Dedifferentiated amniotic fluid mesenchymal stem cell (primary cell): ENCODE measurements around the gene NELFB.
"Not testable (repeated sequence)": the region's sequence is repeated elsewhere in the genome, so short reads cannot be mapped to it uniquely, and the experiment has no call there.

Source experiments
- DNase-seq: peaks from one replicate; pipeline ENCODE4 v3.0.0-alpha.2; 2016; ENCODE audit errors: extremely low spot score

NELFB gene

DNA sequence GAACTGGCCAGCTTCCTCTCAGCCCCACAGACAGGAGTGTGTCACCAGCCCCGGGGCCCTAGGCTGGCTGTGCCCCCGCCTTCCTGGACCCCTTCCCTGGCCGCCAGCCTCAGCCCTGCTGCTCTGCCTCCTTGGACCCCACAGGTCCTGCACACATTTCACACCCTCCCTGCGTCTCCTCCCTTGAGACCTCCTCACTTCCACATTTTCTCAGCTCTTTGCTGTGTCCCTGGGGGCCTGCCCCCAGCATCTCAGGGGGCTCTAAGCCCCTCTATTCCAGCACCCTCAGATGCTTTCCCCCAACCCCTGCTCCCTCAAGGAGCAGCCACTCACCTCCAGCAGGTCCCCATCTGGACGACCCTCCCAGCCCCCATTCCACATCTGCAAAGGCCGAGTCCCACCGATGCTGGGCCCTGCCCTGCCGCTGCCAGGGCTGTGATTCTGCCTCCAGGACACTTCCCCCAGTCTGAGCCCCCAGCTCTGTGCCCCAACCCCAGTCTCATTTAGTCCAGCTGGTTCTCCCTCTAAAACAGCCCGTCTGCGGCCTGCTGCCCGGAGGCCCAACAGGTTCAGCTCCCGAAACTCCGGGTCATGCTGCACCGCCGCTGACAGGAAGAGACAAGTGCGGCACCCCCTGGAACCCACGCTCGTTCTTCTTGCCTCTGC lies 20.2 kb upstream of the NELFB start:
- no peak for DNase-seq

DNA sequence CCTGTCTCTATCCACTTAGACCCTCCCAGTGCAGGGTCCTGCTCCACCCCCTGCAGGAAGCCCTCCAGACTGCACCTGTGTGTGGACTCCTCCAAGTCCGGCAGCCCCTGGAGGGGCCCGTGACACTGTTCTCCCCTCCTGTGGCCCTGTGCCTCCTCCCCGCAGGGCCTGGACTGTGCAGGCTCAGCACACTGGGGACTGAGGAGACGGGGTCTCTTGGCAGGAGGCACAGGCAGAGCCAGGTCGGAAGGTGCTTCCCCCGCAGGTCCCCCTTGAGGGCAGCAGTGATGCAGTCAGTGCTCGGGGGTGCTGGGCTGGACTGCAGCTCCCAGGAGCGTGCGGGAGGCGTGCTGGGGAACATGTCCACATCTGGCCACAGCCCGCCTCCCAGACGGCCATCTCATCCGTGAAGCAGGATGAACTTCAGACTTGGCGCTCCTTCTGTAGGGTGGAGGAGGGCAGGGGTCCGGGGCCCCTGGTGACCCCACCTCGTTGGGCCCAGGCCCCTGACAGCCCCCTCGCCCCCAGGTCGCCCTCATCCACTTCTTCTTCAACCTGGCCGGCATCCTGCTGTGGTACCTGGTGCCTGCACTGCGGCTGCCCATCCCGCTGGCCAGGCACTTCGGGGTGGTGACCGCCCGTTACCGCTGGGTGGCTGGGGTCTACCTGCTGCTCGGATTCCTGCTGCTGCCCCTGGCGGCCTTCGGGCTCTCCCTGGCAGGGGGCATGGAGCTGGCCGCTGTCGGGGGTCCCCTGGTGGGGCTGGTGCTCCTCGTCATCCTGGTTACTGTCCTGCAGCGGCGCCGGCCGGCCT lies 19.5 kb upstream of the NELFB start:
- no peak for DNase-seq

DNA sequence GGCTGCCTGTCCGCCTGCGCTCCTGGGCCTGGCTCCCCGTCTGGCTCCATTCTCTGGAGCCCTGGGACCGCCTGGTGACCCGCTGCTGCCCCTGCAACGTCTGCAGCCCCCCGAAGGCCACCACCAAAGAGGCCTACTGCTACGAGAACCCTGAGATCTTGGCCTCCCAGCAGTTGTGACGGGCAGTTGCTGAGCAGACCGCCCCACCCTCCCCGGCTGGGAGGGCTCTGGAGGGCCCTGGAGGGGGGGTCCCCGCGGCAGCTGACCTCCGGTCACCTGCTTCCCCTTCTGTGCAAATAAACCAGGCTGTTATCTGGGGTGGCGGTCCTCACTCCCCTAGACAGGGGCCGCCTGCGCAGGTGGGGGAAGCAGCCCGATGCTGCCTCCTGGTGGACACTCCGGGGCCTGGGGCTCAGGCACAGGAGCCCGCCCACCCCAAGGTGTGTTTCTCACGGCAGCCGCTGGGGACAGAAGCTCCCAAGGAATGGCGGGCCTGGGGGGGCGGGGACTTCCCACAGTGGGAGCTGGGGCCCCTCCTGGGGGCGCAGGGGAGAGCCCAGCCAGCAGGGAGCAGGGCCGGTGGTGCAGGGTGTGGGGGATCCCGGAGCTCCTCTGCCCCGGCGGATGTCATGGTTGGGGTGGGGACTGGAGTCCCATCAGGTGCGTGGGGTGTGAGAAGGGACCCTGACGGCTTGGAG lies 18.7 kb upstream of the NELFB start:
- DNase-seq, result peak; percentile 58

DNA sequence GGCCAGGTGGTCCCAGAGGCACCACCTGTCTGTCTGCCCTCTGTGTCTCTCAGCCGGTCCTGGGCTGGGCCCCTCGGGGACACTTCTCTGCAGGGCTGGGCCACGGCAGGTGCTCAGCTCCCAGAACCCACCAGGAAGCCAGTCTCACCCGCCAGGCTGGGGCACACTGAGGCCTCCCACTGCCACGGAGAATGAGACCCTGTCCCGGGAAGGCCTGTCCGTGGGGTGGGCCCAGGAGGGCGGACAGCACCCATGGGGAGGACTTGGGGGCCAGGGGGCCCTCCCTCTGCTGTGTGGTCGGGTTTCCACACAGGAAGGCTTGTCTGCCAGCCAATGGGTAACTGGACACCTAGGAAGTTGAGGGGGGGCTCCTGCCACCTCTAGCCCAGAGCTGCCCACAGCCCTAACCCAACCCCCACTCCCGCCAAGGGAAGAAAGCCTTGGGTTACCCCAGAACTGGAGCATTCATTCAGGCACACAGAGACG lies 18.1 kb upstream of the NELFB start:
- DNase-seq, result no peak

DNA sequence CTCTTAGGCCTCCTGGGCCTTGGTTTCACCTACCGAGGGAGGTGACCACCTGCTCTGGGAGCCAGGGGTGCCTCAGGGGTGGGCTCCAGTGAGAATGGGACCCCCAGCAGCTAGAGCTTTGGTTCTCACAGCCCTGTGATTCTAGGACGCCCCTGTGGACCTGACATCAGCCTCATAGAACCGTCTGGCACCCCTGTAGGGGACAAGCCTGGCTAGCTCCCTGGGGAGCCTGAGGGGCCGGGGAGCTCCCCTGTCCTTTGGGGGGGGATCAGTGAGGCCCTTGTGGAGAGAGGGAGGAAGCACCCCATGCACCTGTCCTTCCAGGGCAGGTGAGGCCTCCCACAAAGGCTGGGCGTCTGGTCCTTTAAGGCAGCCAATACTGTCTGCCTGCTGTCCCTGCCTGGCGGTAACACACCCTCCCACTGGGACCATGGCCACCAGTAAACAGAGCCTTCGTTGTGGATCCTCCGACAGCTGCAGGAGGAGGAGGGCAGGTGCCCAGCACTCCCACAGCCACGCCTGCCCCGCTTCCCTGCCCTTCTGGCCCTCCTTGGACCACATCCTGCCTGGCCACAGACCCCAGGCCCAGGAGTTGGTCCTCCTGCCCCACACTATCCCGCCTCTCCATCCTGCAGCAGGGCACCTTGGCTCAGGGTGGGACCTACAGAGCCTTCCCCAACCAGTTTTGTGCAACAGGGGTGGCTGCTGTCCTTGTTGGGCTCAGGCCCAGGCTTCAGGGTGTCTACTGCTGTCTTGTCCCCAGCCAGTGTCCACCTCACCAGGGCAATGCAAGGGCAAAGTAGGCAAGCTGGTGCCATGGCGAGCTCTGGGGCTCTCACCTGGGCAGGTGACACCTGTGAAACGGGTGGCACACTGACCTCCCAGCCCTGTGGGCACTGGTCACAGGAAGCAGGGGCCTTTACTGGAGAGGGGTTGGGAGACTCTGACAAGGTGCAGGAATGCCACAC lies 17.1 kb upstream of the NELFB start:
- no peak for DNase-seq

DNA sequence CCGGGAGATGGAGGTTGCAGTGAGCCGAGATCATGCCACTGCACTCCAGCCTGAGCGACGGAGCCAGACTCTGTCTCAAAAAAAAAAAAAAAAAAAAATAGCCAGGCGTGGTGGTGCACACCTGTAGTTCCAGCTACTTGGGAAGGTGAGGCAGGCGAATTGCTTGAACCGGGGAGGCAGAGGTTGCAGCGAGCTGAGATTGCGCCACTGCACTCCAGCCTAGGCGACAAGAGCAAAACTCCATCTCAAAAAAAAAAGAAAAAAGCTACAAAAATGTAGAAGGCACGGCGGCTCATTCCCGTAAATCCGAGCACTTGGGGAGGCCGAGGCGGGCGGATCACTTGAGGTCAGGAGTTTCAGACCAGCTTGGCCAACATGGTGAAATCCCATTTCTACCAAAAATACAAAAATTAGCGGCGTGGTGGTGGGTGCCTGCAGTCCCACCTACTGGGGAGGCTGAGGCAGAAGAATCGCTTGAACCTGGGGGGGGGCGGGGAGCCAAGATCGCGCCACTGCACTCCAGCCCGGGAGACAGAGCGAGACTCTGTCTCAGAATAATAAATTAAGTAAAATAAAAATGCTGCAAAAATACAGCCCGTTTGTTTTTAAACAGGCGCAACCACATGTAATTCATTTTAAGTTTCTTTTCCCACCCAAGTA lies 15.5 kb upstream of the NELFB start:
- not testable (repeated sequence) for DNase-seq

DNA sequence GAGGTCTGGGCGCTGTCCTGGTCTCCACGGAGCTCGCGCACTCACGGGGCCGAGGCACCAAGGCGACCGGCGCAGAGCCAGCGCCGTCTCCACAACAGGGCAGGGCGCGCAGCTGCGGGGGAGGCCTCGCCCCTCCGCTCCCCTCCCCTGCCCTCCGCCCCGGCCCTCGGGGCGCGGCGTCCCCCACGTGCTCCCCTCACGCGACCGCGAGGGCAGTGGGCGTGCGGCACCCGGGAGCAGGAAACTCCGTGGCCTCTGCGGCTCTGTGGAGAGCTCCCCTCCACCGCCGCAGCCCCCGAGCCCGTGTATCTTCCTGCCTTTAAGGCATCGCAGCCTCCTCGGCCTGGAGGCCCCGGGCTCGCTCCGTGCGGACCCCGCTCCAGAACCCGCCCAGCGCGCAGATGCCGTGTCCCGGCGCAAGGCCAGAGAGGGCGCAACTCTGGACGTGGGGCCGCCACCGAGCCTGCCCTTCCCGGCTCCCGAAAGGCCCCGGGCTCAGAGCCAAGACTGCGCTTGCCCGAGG lies 14.7 kb upstream of the NELFB start:
- peak; percentile 58 for DNase-seq

DNA sequence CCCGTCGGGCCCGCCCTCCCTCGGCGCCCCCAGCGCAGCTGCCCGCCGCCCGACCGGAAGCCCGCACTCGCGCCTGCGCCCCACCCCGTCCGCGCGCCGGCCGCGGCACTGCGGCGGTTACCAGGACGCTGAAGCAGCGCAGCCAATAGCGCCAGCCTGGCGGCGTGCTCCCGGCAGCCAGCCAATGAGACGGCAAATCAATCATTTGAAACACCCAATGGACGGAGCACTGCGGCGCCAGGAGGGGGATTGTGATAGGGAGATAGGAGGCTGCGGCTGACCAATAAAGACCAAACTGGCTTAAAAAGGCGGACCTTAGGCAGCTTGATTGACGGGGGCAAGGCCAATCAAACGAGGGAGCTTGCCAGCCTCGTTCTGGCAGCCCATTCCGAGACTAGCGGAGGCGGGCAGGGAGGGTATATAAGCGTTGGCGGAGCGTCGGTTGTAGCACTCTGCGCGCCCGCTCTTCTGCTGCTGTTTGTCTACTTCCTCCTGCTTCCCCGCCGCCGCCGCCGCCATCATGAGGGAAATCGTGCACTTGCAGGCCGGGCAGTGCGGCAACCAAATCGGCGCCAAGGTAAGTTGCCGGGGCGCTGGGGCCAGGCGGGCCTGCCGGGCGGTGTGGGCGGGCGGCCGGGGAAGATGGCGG lies 14.2 kb upstream of the NELFB start, which contains the start of gene TUBB4B:
TSS of gene TUBB4B (plus strand) at position 447 of the 649 bp plus-strand sequence. CDS start at position 521, 74 bp downstream.
- DNase-seq, result peak; percentile 100

DNA sequence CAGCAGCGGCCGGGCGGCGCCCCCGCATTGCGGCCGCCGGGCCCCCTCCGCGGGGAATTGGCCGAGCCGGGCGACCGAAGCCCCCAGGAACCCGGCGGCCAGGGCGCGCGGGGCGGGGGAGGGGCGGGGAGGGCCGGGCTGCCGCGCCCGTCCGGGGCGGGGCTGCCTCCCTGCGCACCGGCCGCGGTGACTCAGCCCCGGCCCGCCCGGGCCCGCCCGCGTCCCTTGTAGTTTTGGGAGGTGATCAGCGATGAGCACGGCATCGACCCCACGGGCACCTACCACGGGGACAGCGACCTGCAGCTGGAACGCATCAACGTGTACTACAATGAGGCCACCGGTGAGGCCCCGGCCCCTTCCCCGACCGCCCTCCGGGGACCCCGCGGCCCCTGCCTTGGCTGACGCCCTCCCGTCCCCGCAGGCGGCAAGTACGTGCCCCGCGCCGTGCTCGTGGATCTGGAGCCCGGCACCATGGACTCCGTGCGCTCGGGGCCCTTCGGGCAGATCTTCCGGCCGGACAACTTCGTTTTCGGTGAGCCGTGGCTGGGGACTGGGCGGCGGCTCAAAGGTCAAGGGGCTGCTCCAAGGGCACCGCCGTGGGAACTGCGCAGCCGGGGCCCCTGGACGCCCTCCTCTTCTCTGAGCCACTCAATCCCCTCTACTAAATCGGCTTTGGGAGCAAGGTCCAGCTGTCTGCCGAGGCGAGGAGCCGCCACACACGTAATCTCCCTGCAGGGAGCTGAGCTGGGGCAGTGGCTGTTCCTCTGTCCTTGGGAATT lies 13.4 kb upstream of the NELFB start:
- peak; percentile 26 for DNase-seq

DNA sequence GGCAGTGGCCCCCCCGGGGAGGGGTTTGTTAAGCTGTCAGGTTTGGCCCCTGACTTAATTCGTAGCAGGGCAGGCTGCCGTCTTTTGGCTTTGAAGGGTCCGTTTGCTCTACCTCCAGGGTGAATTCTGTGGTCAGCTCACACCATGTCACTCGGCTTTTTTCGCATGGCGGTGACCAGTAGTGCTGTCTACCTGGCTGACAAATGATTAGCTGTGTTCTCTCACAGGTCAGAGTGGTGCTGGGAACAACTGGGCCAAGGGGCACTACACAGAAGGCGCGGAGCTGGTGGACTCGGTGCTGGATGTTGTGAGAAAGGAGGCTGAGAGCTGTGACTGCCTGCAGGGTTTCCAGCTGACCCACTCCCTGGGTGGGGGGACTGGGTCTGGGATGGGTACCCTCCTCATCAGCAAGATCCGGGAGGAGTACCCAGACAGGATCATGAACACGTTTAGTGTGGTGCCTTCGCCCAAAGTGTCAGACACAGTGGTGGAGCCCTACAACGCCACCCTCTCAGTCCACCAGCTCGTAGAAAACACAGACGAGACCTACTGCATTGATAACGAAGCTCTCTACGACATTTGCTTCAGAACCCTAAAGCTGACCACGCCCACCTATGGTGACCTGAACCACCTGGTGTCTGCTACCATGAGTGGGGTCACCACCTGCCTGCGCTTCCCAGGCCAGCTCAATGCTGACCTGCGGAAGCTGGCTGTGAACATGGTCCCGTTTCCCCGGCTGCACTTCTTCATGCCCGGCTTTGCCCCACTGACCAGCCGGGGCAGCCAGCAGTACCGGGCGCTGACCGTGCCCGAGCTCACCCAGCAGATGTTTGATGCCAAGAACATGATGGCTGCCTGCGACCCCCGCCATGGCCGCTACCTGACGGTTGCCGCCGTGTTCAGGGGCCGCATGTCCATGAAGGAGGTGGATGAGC lies 12.6 kb upstream of the NELFB start:
- no peak for DNase-seq

DNA sequence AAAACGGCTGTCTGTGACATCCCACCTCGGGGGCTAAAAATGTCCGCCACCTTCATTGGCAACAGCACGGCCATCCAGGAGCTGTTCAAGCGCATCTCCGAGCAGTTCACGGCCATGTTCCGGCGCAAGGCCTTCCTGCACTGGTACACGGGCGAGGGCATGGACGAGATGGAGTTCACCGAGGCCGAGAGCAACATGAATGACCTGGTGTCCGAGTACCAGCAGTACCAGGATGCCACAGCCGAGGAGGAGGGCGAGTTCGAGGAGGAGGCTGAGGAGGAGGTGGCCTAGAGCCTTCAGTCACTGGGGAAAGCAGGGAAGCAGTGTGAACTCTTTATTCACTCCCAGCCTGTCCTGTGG lies 11.9 kb upstream of the NELFB start:
- not testable (repeated sequence) for DNase-seq

DNA sequence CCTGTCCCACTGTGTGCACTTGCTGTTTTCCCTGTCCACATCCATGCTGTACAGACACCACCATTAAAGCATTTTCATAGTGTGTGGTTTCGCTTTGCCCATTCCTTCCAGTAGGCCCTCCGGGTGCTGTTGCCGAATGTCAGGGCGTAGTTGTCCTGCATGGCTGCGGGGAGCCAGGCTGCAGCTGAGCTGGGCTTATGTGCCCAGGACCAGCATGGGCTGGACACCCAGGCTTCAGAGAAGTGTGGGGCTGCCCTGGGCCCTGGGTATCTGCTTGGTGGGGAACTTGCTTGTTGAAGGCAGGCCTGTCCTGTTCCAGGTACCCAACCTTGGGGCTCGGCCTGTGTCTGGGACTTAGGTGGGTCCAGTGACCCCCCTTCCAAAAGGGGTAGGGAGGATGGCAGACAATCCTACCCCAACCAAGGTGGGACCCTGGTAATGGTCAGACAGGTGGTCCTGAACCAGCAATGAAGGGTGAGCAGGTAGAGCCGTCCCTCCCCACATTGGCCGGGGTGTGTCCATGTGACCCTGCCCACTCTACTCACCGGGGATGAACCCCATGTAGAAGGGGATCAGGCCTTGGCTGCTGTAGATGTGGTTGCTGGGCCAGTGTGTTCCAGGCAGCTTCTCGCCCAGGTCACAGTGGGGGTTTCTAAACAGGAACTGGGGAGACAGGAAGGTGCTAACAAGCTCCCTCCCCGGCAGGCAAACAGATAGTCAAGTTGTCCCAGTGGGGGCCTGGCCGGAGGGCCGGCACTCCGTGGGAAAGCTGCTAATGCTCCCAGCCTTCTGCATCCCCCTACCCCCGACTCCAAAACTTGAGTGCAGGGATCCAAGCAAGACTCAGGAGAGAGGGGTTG lies 11.3 kb upstream of the NELFB start:
- DNase-seq, result no peak

DNA sequence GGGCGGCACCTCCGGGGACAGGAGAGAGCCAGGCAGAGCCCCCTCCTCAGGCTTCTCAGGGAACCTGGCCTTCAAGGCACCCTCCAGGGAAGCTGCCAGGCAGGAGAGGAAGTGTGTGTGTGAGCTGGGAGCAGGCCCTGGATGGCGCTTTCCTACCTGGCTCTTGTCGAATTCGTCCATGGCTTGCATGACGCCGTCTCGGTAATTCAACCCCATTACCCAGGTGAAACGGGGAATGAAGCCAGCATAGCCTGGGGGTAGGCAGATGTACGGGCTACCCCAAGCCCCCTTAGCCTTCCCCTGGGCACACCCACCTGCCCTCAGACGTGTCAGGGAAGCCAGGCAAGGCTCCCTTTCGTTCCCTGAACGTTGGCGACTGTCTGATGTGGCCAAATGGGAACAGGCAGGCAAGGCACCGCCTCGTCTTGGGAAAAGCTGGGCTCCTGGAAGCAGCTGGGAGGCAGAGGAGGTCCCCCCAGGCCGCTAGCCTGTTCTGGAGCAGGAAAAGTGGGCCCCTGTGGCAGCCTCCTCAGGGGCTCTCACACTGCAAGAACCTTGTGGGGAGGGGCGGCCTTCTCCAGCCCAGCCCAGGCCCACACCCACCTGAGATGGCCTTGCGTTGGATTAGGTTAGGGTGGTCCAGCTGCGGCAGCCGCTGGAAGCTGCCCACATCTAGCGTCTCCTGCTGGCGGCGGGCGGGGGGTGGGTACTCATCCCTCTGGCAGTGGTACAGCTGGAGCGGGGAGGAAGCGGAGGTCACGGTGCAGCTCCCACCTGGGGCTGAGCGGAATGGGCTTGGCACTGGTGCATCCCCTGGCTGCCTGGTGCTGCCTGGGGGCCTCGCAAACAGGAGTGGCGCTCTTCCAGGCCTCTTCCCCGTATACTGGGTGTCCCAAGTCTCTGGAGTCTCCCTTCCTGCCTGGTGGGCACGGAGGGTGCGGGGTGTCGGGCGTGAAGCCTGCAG lies 10.4 kb upstream of the NELFB start:
- DNase-seq, result no peak

DNA sequence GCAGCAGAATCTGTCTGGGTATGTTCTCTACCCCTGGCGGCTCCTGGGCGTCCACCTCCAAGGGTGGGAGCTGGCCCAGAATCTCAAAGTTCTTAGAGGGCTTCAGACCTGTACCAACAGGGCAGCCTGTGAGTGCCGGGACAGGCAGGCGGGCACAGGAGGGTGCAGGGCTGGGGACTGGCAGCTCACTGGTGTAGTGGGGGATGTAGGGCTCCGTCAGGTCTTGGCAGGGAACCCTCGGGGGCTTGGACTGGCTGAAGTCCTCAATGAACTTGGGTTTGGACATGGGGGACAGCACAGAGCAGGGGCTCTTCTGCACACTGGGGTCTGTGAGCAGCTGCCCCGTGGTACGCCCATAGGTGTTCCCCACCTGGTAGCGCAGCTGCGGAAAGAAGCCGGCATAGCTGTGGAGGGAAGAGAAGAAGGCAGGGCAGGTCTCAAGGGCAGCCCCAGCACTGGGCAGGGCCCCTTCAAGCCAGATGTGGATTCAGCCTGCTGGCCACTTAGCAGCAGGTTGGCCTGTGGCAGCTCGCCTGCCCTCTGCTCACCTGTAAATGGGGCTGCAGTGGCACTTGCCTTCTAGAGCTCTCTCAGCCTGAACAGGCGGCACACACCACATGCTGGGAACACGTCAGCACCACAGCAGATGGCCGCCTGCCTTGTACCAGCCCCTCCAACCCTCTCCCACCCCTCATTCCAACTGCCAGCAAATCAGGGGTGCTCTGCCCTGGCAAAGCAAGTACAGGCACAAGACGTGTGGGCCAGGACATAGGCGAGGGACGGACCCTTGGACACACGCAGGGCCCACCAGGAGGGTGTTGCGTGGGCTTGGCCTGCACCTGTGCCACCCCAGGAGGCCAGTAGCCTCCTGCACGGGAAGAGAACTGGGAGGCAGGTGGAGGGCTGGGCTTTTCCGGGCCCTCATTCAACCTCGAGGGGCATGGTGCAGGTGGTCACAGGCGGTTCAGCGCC lies 9.4 kb upstream of the NELFB start:
- DNase-seq, result no peak
